ENCODE measurements around the gene DMBT1. TPM values are rescaled to one million over a fixed set of nuclear protein-coding genes. Genes with fewer than 3 reads are reported as not detected.
A peak's percentile ranks its signal among the peaks of the same experiment; 100 is the strongest.

DMBT1 gene
- polyA plus RNA-seq, 1 donor (not counting 4 experiments of a cell fraction or from before 2014, with no cell fraction given) = 0.04 TPM

GRCh38 chr10:122514045-122514840, 46.3 kb upstream of the DMBT1 start:
- Histone ChIP-seq H3K9me3 (ENCODE audit: control insufficient read depth, low read depth, low read length) (no peaks in the 10 kb centered on the region), H3K4me3 (ENCODE audit: control insufficient read depth in 2 of 3, extremely low read depth in 1 of 3, insufficient read depth in 2 of 3, low read depth in 1 of 3, low read length in 3 of 3) (no peak overlapping the region), H4K20me1 (ENCODE audit: control insufficient read depth, extremely low read depth, insufficient read depth, low read length) (no peaks in the 10 kb centered on the region), H3K9ac (ENCODE audit: control insufficient read depth, extremely low read depth, insufficient read depth, low read length) (no peak overlapping the region), H3K79me2 (ENCODE audit: control insufficient read depth, insufficient read depth, low read length) (no peaks in the 10 kb centered on the region), H2AFZ (ENCODE audit: control insufficient read depth, low read length) (no peak overlapping the region), H3K4me1 (ENCODE audit: control insufficient read depth, extremely low read depth, insufficient read depth, low read length) (peaks cover 25% of the 10 kb centered on the region), H3K27me3 (ENCODE audit: control insufficient read depth, extremely low read depth, insufficient read depth, low read length) (no peaks in the 10 kb centered on the region), H3K4me2 (ENCODE audit: control insufficient read depth, extremely low read depth, insufficient read depth, low read depth, low read length) (no peak overlapping the region), H3K9me1 (ENCODE audit: control insufficient read depth, extremely low read depth, insufficient read depth, low read length) (peaks cover 7% of the 10 kb centered on the region), H3K27ac (ENCODE audit: control insufficient read depth, insufficient read depth, low read length) (no peak overlapping the region), H3K36me3 (ENCODE audit: control insufficient read depth in 2 of 2, extremely low read depth in 1 of 2, insufficient read depth in 2 of 2, low read length in 2 of 2) (peaks cover 35 to 48% of the 10 kb centered on the region in 2 experiments)
- dilution Hi-C loops (cut with MboI; ENCODE audit: extremely low pct_ligation_motif_present, low sequenced_read_pairs) = no loop called here
- no peak for TF ChIP-seq CTCF (optimal IDR thresholded peaks at IDR 0.05 in 1 of 3, IDR thresholded peaks at IDR 0.05 in 1 of 3, conservative IDR thresholded peaks at IDR 0.05 in 1 of 3; ENCODE audit: extremely low read depth in 1 of 3, insufficient read depth in 2 of 3, low read length in 3 of 3)
- no peak for TF ChIP-seq EZH2 (IDR thresholded peaks at IDR 0.05; ENCODE audit: low read length)
- DNase-seq (ENCODE audit: low read depth, low spot score) (no peak), FAIRE-seq (peak; percentile 17)

GRCh38 chr10:122515022-122515424, 45.5 kb upstream of the DMBT1 start:
- Histone ChIP-seq H3K4me3 (ENCODE audit: control insufficient read depth in 2 of 3, extremely low read depth in 1 of 3, insufficient read depth in 2 of 3, low read depth in 1 of 3, low read length in 3 of 3) (no peak overlapping the region), H3K27me3 (ENCODE audit: control insufficient read depth, extremely low read depth, insufficient read depth, low read length) (no peaks in the 10 kb centered on the region), H3K4me1 (ENCODE audit: control insufficient read depth, extremely low read depth, insufficient read depth, low read length) (peaks cover 18% of the 10 kb centered on the region), H4K20me1 (ENCODE audit: control insufficient read depth, extremely low read depth, insufficient read depth, low read length) (no peaks in the 10 kb centered on the region), H2AFZ (ENCODE audit: control insufficient read depth, low read length) (no peak overlapping the region), H3K9me1 (ENCODE audit: control insufficient read depth, extremely low read depth, insufficient read depth, low read length) (peaks cover 2% of the 10 kb centered on the region), H3K36me3 (ENCODE audit: control insufficient read depth in 2 of 2, extremely low read depth in 1 of 2, insufficient read depth in 2 of 2, low read length in 2 of 2) (peaks cover 33 to 40% of the 10 kb centered on the region in 2 experiments), H3K27ac (ENCODE audit: control insufficient read depth, insufficient read depth, low read length) (no peak overlapping the region), H3K9ac (ENCODE audit: control insufficient read depth, extremely low read depth, insufficient read depth, low read length) (no peak overlapping the region), H3K9me3 (ENCODE audit: control insufficient read depth, low read depth, low read length) (no peaks in the 10 kb centered on the region), H3K79me2 (ENCODE audit: control insufficient read depth, insufficient read depth, low read length) (no peaks in the 10 kb centered on the region), H3K4me2 (ENCODE audit: control insufficient read depth, extremely low read depth, insufficient read depth, low read depth, low read length) (no peak overlapping the region)
- peak; percentile 34 for FAIRE-seq
- dilution Hi-C loops (cut with MboI; ENCODE audit: extremely low pct_ligation_motif_present, low sequenced_read_pairs) = no loop called here
- TF ChIP-seq EZH2 (IDR thresholded peaks at IDR 0.05; ENCODE audit: low read length) (no peak), CTCF (optimal IDR thresholded peaks at IDR 0.05 in 1 of 3, IDR thresholded peaks at IDR 0.05 in 1 of 3, conservative IDR thresholded peaks at IDR 0.05 in 1 of 3; ENCODE audit: extremely low read depth in 1 of 3, insufficient read depth in 2 of 3, low read length in 3 of 3) (no peak)
- no peak for DNase-seq (ENCODE audit: low read depth, low spot score)

Data from keratinocyte (primary cell).